PC-3 (cell line): Measurements from ENCODE around the gene TP63.

Experiments used
- EZH2 ChIP-seq: fragments of 300-600 bp; sonication (generic); IDR thresholded peaks from one replicate; pipeline ENCODE4 v1.6.1; 2017; ENCODE audit warnings: antibody characterized with exemption, mild to moderate bottlenecking, low read length; ENCODE audit not compliant: unreplicated experiment
- EZH2phosphoT487 ChIP-seq: fragments of 300-600 bp; sonication (generic); IDR thresholded peaks from 2 replicates; pipeline ENCODE4 v1.6.1; 2018; ENCODE audit warnings: mild to moderate bottlenecking, antibody characterized with exemption, low read length, borderline replicate concordance
- TF ChIP-seq, protein P1 (sequence below): fragments of 300-600 bp; sonication (generic); conservative IDR thresholded peaks from 2 replicates; pipeline ENCODE4 v1.5.1; 2017; ENCODE audit warnings: antibody characterized with exemption, low read depth, mild to moderate bottlenecking, low read length

DNA sequence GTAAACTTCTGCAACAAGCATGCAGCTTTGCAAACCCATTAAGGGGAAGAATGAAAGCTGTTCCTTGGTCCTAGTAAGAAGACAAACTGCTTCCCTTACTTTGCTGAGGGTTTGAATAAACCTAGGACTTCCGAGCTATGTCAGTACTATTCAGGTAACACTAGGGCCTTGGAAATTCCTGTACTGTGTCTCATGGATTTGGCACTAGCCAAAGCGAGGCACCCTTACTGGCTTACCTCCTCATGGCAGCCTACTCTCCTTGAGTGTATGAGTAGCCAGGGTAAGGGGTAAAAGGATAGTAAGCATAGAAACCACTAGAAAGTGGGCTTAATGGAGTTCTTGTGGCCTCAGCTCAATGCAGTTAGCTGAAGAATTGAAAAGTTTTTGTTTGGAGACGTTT, 265.3 kb downstream of the TP63 start:
- TF ChIP-seq, protein P1, sequence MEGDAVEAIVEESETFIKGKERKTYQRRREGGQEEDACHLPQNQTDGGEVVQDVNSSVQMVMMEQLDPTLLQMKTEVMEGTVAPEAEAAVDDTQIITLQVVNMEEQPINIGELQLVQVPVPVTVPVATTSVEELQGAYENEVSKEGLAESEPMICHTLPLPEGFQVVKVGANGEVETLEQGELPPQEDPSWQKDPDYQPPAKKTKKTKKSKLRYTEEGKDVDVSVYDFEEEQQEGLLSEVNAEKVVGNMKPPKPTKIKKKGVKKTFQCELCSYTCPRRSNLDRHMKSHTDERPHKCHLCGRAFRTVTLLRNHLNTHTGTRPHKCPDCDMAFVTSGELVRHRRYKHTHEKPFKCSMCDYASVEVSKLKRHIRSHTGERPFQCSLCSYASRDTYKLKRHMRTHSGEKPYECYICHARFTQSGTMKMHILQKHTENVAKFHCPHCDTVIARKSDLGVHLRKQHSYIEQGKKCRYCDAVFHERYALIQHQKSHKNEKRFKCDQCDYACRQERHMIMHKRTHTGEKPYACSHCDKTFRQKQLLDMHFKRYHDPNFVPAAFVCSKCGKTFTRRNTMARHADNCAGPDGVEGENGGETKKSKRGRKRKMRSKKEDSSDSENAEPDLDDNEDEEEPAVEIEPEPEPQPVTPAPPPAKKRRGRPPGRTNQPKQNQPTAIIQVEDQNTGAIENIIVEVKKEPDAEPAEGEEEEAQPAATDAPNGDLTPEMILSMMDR, result no peak
- TF ChIP-seq EZH2phosphoT487 (no peak), EZH2 (no peak)
